GM23248 (cell line): ENCODE measurements around the gene INPP5D. TPM values are rescaled to one million over a fixed set of nuclear protein-coding genes. Genes with fewer than 3 reads are reported as not detected.

Source experiments
- DNase-seq: peaks from one replicate; pipeline ENCODE4 v3.0.0-alpha.2; 2015
- H2AFZ ChIP-seq: fragments of 200-600 bp; sonication (generic); 2 replicates; pipeline ENCODE4 v1.6.1; 2016; ENCODE audit warnings: antibody characterized with exemption
- H3F3A ChIP-seq: fragments of 200-600 bp; sonication (generic); 2 replicates; pipeline ENCODE4 v1.6.1; 2016; ENCODE audit warnings: mild to moderate bottlenecking, antibody characterized with exemption, mixed run types; ENCODE audit not compliant: insufficient read depth
- H3K27ac ChIP-seq: fragments of 200-600 bp; sonication (generic); 2 replicates; pipeline ENCODE4 v1.5.1; 2016; ENCODE audit warnings: mild to moderate bottlenecking
- H3K27me3 ChIP-seq: fragments of 200-600 bp; sonication (generic); replicated peaks from 2 replicates; pipeline ENCODE4 v1.6.1; 2016; ENCODE audit warnings: mild to moderate bottlenecking; ENCODE audit not compliant: insufficient read depth
- H3K36me3 ChIP-seq: fragments of 200-600 bp; sonication (generic); 2 replicates; pipeline ENCODE4 v1.6.1; 2016; ENCODE audit warnings: low read depth, mild to moderate bottlenecking
- H3K4me1 ChIP-seq: fragments of 200-600 bp; sonication (generic); 2 replicates; pipeline ENCODE4 v1.6.1; 2016; ENCODE audit warnings: mild to moderate bottlenecking; ENCODE audit not compliant: insufficient read depth
- H3K4me2 ChIP-seq: fragments of 200-600 bp; sonication (generic); one replicate; pipeline ENCODE4 v1.6.1; 2016; ENCODE audit warnings: mild to moderate bottlenecking; ENCODE audit not compliant: unreplicated experiment
- H3K4me3 ChIP-seq: fragments of 200-600 bp; sonication (generic); 2 replicates; pipeline ENCODE4 v1.5.1; 2016; ENCODE audit warnings: mild to moderate bottlenecking
- H3K79me2 ChIP-seq: fragments of 200-600 bp; sonication (generic); 2 replicates; pipeline ENCODE4 v1.6.1; 2016; ENCODE audit warnings: mild to moderate bottlenecking; ENCODE audit not compliant: insufficient read depth
- H3K9ac ChIP-seq: fragments of 200-600 bp; sonication (generic); 2 replicates; pipeline ENCODE4 v1.6.1; 2016; ENCODE audit warnings: mild to moderate bottlenecking
- H3K9me2 ChIP-seq: fragments of 200-600 bp; sonication (generic); 2 replicates; pipeline ENCODE4 v1.6.1; 2016; ENCODE audit warnings: mixed run types, mild to moderate bottlenecking, moderate library complexity; ENCODE audit not compliant: insufficient read depth
- H3K9me3 ChIP-seq: fragments of 200-600 bp; sonication (generic); one replicate; pipeline ENCODE4 v1.6.1; 2017; ENCODE audit warnings: low read depth
- H4K20me1 ChIP-seq: fragments of 200-600 bp; sonication (generic); 2 replicates; pipeline ENCODE4 v1.6.0; 2016; ENCODE audit not compliant: insufficient read depth
- EZH2 ChIP-seq: fragments of 200-600 bp; sonication (generic); IDR thresholded peaks from 2 replicates; pipeline ENCODE4 v1.6.1; 2018; ENCODE audit warnings: antibody characterized with exemption, mild to moderate bottlenecking; ENCODE audit not compliant: insufficient read depth, poor library complexity, severe bottlenecking
- EZH2phosphoT487 ChIP-seq: fragments of 200-600 bp; sonication (generic); IDR thresholded peaks from 2 replicates; pipeline ENCODE4 v1.6.1; 2018; ENCODE audit warnings: antibody characterized with exemption, moderate library complexity, mild to moderate bottlenecking, low read depth; ENCODE audit not compliant: insufficient read depth
- WGBS, 2 experiments: methylation state at CpG; one replicate each; pipeline ENCODE4 v1.1.6; 2015 to 2017; ENCODE audit warnings: low lambda C conversion rate in 2 of 2, low coverage in 1 of 2; ENCODE audit errors: missing lambda C conversion rate in 2 of 2; 5-methylcytosine and 5-hydroxymethylcytosine counted together
- in situ Hi-C: fragments of 300-500 bp; cut with MboI; formaldehyde crosslinking; loops from 2 replicates; pipeline ENCODE4 v1.15.0; 2020
- polyA plus RNA-seq: library from polyadenylated mRNA; unstranded; fragments of >200 nt; fragmentation: Nextera tagmentation; extraction: Ambion mirVana; gene quantifications from 2 replicates; pipeline ENCODE4 v1.2.1, GENCODE V29; 2016
- total RNA-seq: library from RNA; depleted of rRNA; stranded (reverse); fragments of >200 nt; shearing (Covaris generic); gene quantifications from 2 replicates; pipeline ENCODE4 v1.2.3, GENCODE V29; 2014

INPP5D gene
- total and polyA plus RNA-seq, 2 experiments from 2014 or later, result 0.23 TPM; not detected in 1

- H3K36me3 ChIP-seq, result no peaks in the 10 kb centered on the region
- no peak for DNase-seq
- no peak overlapping the region for H3K4me3 ChIP-seq
- no peaks in the 10 kb centered on the region for H3K79me2 ChIP-seq
- no peak overlapping the region for H3K27ac ChIP-seq
- H3K9me3 ChIP-seq, result no peaks in the 10 kb centered on the region
- no peak for TF ChIP-seq EZH2
- no peak for TF ChIP-seq EZH2phosphoT487
- no peaks in the 10 kb centered on the region for H4K20me1 ChIP-seq
- in situ Hi-C loops, result no loop called here
- no peaks in the 10 kb centered on the region for H3K9me2 ChIP-seq
- H2AFZ ChIP-seq, result no peak overlapping the region
- no peak overlapping the region for H3K4me2 ChIP-seq
- H3K27me3 ChIP-seq, result no peaks in the 10 kb centered on the region; the same call in 1 of the 2 replicates
- H3K9ac ChIP-seq, result no peak overlapping the region
- no peaks in the 10 kb centered on the region for H3K4me1 ChIP-seq
- WGBS, 2 experiments, result 27 to 39% methylated on average over 8 of the region's 8 CpGs
- H3F3A ChIP-seq, result peaks cover 23% of the 10 kb centered on the region
Measured at GRCh38 chr2:233039212-233039845, 20.8 kb upstream of the INPP5D start.

DNA sequence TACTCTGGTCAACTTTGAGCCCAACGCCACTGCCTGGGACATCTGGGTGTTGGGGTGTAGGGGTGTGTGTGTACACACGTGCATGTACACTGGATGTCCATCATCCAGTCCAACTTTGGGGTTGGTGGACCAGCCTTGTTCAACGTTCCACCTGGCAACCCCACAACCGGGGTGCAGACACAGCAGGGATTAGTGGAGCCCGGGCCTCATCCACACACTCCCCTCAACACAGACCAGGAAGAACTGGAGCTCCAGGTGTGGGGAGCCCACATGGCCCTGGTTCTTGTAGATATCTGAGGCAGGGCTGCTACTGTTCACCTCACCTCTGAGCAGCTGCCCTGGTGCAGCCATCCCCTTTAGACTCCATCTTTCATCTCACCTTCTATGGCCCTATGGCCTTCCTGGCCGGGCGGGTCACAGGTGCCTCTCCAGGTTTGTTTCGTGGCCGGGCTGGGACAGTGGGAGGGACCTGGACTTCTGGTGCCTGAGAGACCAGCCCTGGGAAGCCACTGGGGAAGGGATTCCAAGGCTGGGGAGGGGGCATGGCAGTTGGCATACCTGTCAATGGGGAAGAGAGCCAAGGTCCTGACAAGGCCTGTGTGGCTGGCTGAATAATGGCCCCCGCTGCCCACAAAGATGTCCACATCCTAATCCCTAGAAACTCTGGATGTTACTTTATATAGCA is 20.2 kb upstream of the INPP5D start:
- Histone ChIP-seq H3K27me3 (no peaks in the 10 kb centered on the region; the same call in 1 of the 2 replicates), H4K20me1 (no peaks in the 10 kb centered on the region), H2AFZ (no peak overlapping the region), H3F3A (peaks cover 23% of the 10 kb centered on the region), H3K36me3 (no peaks in the 10 kb centered on the region), H3K4me3 (no peak overlapping the region), H3K9ac (no peak overlapping the region), H3K27ac (no peak overlapping the region), H3K79me2 (no peaks in the 10 kb centered on the region), H3K9me2 (no peaks in the 10 kb centered on the region), H3K9me3 (no peaks in the 10 kb centered on the region), H3K4me1 (no peaks in the 10 kb centered on the region), H3K4me2 (no peak overlapping the region)
- WGBS, 2 experiments, result 67 to 75% methylated on average over 10 of the region's 10 CpGs
- no peak for DNase-seq
- in situ Hi-C loops, result no loop called here
- TF ChIP-seq EZH2, result no peak
- TF ChIP-seq EZH2phosphoT487, result no peak

DNA sequence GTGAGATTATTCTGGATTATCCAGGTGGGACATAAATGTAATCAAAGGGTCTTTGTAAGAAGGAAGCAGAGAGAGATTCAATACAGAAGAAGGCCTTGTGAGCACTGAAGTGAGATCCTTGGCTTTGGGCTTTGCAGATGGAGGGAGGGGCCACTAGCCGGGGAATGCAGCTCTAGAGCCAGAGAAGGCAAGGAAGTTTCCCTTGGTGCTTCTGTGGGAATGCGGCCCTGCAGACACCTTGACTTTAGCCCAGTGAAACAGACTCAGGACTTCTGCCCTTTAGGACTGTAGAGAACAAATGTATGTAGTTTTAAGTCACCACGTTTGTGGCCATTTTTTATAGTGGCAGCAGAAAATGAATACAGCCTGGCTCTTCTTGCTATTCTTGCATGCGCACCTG is 19.6 kb upstream of the INPP5D start:
- no peaks in the 10 kb centered on the region for H3K79me2 ChIP-seq
- H3K27ac ChIP-seq, result no peak overlapping the region
- H3K9ac ChIP-seq, result no peak overlapping the region
- H3K9me3 ChIP-seq, result no peaks in the 10 kb centered on the region
- H3F3A ChIP-seq, result peaks cover 23% of the 10 kb centered on the region
- H3K27me3 ChIP-seq, result no peaks in the 10 kb centered on the region; the same call in 1 of the 2 replicates
- TF ChIP-seq EZH2 (no peak), EZH2phosphoT487 (no peak)
- no peak overlapping the region for H2AFZ ChIP-seq
- no peak for DNase-seq
- no peaks in the 10 kb centered on the region for H3K36me3 ChIP-seq
- no peaks in the 10 kb centered on the region for H4K20me1 ChIP-seq
- H3K4me1 ChIP-seq, result no peaks in the 10 kb centered on the region
- no peak overlapping the region for H3K4me2 ChIP-seq
- 68 to 70% methylated on average over 4 of the region's 4 CpGs for WGBS, 2 experiments
- H3K9me2 ChIP-seq, result no peaks in the 10 kb centered on the region
- H3K4me3 ChIP-seq, result no peak overlapping the region
- in situ Hi-C loops, result no loop called here

DNA sequence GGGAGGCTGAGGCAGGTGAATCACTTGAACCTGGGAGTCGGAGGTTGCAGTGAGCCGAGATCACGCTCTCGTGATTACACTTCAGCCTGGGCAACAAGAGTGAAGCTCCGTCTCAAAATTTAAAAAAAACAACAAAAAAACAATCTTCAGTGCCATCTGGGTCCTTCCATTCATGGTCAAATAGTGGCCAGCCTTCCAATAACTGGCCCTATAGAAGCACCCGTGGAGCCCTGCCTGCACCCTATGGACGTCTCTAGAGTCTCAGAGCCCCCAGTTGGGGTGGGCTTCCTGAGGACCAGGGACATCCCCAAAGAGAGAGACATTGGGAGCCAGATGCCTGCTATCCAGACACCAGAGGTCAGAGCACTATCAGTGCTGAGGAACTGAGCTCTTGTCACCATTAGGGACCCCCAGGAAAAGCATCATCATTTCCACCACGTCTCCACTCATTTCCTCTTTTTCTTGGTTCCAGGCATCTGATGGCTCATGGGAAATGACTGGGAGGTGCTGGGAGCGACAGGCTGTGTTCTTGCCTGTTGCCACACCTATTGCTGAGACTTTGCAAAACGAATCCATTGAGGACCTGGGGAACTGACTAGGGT is 18.3 kb upstream of the INPP5D start:
- H3K9me2 ChIP-seq, result no peaks in the 10 kb centered on the region
- H3K79me2 ChIP-seq, result no peaks in the 10 kb centered on the region

More for the DNA sequence above, 18.3 kb upstream of the INPP5D start:
- Histone ChIP-seq H3K4me2 (no peak overlapping the region), H3K36me3 (no peaks in the 10 kb centered on the region), H3K9me3 (no peaks in the 10 kb centered on the region), H3F3A (peaks cover 18% of the 10 kb centered on the region), H3K27ac (no peak overlapping the region), H3K4me1 (no peaks in the 10 kb centered on the region), H2AFZ (no peak overlapping the region), H4K20me1 (no peaks in the 10 kb centered on the region), H3K27me3 (no peaks in the 10 kb centered on the region; the same call in 1 of the 2 replicates), H3K9ac (no peak overlapping the region), H3K4me3 (no peak overlapping the region)
- in situ Hi-C loops, result no loop called here
- TF ChIP-seq EZH2phosphoT487 (no peak), EZH2 (no peak)
- WGBS, 2 experiments, result 60 to 64% methylated on average over 10 of the region's 10 CpGs
- no peak for DNase-seq
